HEK293 (cell line): ENCODE measurements around the gene C6orf89.

ENCODE experiments used
- CTCF ChIA-PET: fragments of 350-600 bp; formaldehyde crosslinking; extraction: SDS; loops from one replicate; lab custom pipeline; 2021; ENCODE audit warnings: antibody characterized with exemption; lab: Yijun Ruan, JAX
- POLR2A ChIA-PET: fragments of 300-600 bp; formaldehyde crosslinking; extraction: SDS; loops from one replicate; lab custom pipeline; 2020; ENCODE audit warnings: antibody characterized with exemption, inconsistent platforms; lab: Yijun Ruan, JAX
- H3K27ac ChIP-seq: fragments of 200-500 bp; sonication (Bioruptor generic); 2 replicates; pipeline ENCODE4 v1.5.1; 2014; ENCODE audit warnings: low read depth, low read length, control low read depth, inconsistent platforms; ENCODE audit errors: extremely low read depth
- H3K36me3 ChIP-seq, 2 experiments: fragments of 200-500 bp in 1 of 2; sonication (Bioruptor generic) in 1 of 2; 1 replicate in 1 of 2; 2 replicates in 1 of 2; pipeline ENCODE4 v1.5.1; 2014 to 2017; ENCODE audit warnings: inconsistent platforms in 2 of 2, low read length in 2 of 2; ENCODE audit not compliant: control insufficient read depth in 2 of 2, insufficient read depth in 1 of 2
- H3K4me1 ChIP-seq: fragments of 200-500 bp; sonication (Bioruptor generic); 2 replicates; pipeline ENCODE4 v1.5.1; 2014; ENCODE audit warnings: mild to moderate bottlenecking, low read length, inconsistent platforms; ENCODE audit not compliant: control insufficient read depth, insufficient read depth
- H3K4me3 ChIP-seq: 2 replicates; pipeline ENCODE4 v1.5.1; 2011; ENCODE audit warnings: low read depth, mild to moderate bottlenecking, control low read depth, low read length, moderate library complexity
- H3K9me3 ChIP-seq: fragments of 200-500 bp; sonication (Bioruptor generic); 2 replicates; pipeline ENCODE4 v1.5.1; 2014; ENCODE audit warnings: low read depth, low read length, inconsistent platforms; ENCODE audit not compliant: control insufficient read depth, insufficient read depth
- EGR2 ChIP-seq: fragments of 450-650 bp; formaldehyde crosslinking; IDR thresholded peaks from 2 replicates; pipeline ENCODE4 v1.5.1; 2016; ENCODE audit warnings: low read depth, missing biosample characterization, missing genetic modification characterization
- KLF1 ChIP-seq: fragments of 450-650 bp; formaldehyde crosslinking; IDR thresholded peaks from 2 replicates; pipeline ENCODE4 v1.5.1; 2016; ENCODE audit warnings: missing biosample characterization, missing genetic modification characterization
- KLF9 ChIP-seq: fragments of 450-650 bp; formaldehyde crosslinking; IDR thresholded peaks from 2 replicates; pipeline ENCODE4 v1.5.1; 2016; ENCODE audit warnings: missing biosample characterization, missing genetic modification characterization, low read depth
- OSR2 ChIP-seq: fragments of 450-650 bp; formaldehyde crosslinking; IDR thresholded peaks from 2 replicates; pipeline ENCODE4 v1.5.1; 2016; ENCODE audit warnings: missing biosample characterization, missing genetic modification characterization
- ZBTB8A ChIP-seq: fragments of 450-650 bp; formaldehyde crosslinking; IDR thresholded peaks from 2 replicates; pipeline ENCODE4 v1.5.1; 2016; ENCODE audit warnings: missing biosample characterization, missing genetic modification characterization
- ZFHX2 ChIP-seq: fragments of 450-650 bp; formaldehyde crosslinking; conservative IDR thresholded peaks from 2 replicates; pipeline ENCODE4 v1.5.1; 2016; ENCODE audit warnings: missing biosample characterization, missing genetic modification characterization
- ZNF132 ChIP-seq: fragments of 450-650 bp; formaldehyde crosslinking; IDR thresholded peaks from 2 replicates; pipeline ENCODE4 v1.5.1; 2017; ENCODE audit warnings: missing biosample characterization, missing genetic modification characterization, borderline replicate concordance
- ZNF239 ChIP-seq: fragments of 450-650 bp; formaldehyde crosslinking; IDR thresholded peaks from 2 replicates; pipeline ENCODE4 v1.5.1; 2016; ENCODE audit warnings: missing biosample characterization, missing genetic modification characterization
- ZNF335 ChIP-seq: fragments of 450-650 bp; formaldehyde crosslinking; conservative IDR thresholded peaks from 2 replicates; pipeline ENCODE4 v1.5.1; 2016; ENCODE audit warnings: missing biosample characterization, missing genetic modification characterization
- ZNF366 ChIP-seq: fragments of 450-650 bp; formaldehyde crosslinking; conservative IDR thresholded peaks from 2 replicates; pipeline ENCODE4 v1.5.1; 2016; ENCODE audit warnings: missing biosample characterization, missing genetic modification characterization
- ZNF37A ChIP-seq: fragments of 450-650 bp; IDR thresholded peaks from 2 replicates; pipeline ENCODE4 v1.5.1; 2018; ENCODE audit warnings: missing biosample characterization, missing genetic modification characterization
- ZNF404 ChIP-seq: fragments of 450-650 bp; formaldehyde crosslinking; IDR thresholded peaks from 2 replicates; pipeline ENCODE4 v1.5.1; 2017; ENCODE audit warnings: missing biosample characterization, missing genetic modification characterization
- ZNF654 ChIP-seq: fragments of 450-650 bp; formaldehyde crosslinking; IDR thresholded peaks from 2 replicates; pipeline ENCODE4 v1.5.1; 2016; ENCODE audit warnings: low read depth, missing biosample characterization, missing genetic modification characterization
- ZNF664 ChIP-seq: fragments of 450-650 bp; formaldehyde crosslinking; IDR thresholded peaks from 2 replicates; pipeline ENCODE4 v1.5.1; 2016; ENCODE audit warnings: missing biosample characterization, missing genetic modification characterization
- ZNF768 ChIP-seq: fragments of 450-650 bp; formaldehyde crosslinking; IDR thresholded peaks from 2 replicates; pipeline ENCODE4 v1.5.1; 2018; ENCODE audit warnings: missing biosample characterization, mild to moderate bottlenecking, missing genetic modification characterization
- TF ChIP-seq, protein P1 (sequence below): fragments of 450-650 bp; formaldehyde crosslinking; IDR thresholded peaks from 2 replicates; pipeline ENCODE4 v1.5.1; 2016; ENCODE audit warnings: missing biosample characterization, missing genetic modification characterization
- TF ChIP-seq, protein P2 (sequence below): fragments of 450-650 bp; formaldehyde crosslinking; IDR thresholded peaks from 2 replicates; pipeline ENCODE4 v1.5.1; 2017; ENCODE audit warnings: missing biosample characterization, missing genetic modification characterization
- TF ChIP-seq, protein P3 (sequence below): fragments of 450-650 bp; formaldehyde crosslinking; IDR thresholded peaks from 2 replicates; pipeline ENCODE4 v1.5.1; 2016; ENCODE audit warnings: missing biosample characterization, missing genetic modification characterization
- TF ChIP-seq, protein P4 (sequence below): fragments of 450-650 bp; formaldehyde crosslinking; IDR thresholded peaks from 2 replicates; pipeline ENCODE4 v1.5.1; 2016; ENCODE audit warnings: missing biosample characterization, missing genetic modification characterization
- TF ChIP-seq, protein P5 (sequence below): fragments of 450-650 bp; formaldehyde crosslinking; IDR thresholded peaks from 2 replicates; pipeline ENCODE4 v1.5.1; 2017; ENCODE audit warnings: missing biosample characterization, missing genetic modification characterization
- TF ChIP-seq, protein P6 (sequence below): fragments of 450-650 bp; IDR thresholded peaks from 2 replicates; pipeline ENCODE4 v1.5.1; 2018; ENCODE audit warnings: missing biosample characterization, missing genetic modification characterization

Gene C6orf89

DNA sequence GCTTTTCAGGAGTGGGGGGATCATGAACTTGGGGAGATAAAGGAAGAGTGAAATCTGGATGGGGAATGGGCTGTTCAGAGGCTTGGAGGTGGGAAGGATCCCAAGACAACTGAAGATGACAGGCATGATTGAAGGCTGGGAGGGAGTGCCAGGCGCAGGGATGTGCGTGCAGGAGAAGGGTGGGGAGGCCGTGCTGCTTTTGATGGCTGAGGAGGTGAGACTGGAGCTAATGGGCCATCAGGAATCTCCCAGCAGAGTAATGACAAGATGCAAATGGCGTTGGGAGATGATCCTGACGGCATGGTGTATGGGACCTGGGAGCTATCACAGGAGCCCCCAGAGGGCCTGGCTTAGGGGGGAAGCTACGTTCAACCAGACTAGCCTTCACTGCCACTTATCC is 48.1 kb upstream of the C6orf89 start (continued):
- TF ChIP-seq, protein P1, sequence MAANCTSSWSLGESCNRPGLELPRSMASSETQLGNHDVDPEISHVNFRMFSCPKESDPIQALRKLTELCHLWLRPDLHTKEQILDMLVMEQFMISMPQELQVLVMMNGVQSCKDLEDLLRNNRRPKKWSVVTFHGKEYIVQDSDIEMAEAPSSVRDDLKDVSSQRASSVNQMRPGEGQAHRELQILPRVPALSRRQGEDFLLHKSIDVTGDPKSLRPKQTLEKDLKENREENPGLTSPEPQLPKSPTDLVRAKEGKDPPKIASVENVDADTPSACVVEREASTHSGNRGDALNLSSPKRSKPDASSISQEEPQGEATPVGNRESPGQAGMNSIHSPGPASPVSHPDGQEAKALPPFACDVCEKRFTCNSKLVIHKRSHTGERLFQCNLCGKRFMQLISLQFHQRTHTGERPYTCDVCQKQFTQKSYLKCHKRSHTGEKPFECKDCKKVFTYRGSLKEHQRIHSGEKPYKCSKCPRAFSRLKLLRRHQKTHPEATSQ (tag by site-specific recombination) = no peak

DNA sequence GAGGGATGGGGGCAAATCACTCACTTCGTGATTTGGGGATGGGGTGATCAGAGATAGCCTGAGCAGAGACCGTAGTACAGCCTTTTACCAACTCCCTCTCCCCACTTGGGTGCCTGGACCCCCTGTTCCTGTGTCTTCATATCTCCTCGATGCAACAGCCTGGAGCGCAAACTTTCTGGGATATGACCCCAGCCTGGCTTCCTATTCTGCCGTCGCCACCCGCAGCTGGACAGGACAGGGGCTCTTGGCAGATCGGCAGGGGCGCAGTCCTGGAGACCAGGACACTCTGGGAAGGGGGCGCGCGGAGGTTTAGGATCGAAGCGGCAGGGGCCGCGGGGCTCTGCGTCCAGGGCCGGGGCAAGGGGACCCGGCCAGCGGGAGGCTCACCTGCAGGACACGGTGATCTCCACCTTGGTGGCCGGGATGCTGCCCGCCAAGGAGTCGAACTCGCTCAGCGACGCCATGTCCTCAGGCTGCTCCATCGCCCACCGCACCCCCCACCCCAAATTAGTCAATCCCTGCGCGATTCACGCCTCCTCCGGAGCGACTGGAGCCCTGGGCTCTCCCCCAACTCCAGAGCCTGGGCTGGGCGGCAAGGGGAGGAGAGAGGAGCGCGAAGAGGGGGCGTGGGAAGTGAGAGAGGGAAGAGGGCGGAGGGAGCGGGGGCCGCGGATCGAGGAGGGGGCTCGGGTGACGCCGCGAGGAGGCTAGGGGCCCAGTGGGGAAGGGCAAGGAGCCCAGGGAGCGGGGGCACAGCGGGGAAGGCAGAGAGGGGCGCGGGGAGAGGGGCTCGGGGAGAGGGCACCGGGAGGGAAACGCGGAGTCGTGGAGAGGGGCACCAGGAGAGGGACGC is 46.6 kb upstream of the C6orf89 start, which contains the start of gene CPNE5:
Gene CPNE5 (minus strand): TSS at position 549 of the 853 bp plus-strand sequence. CDS start 67 bp downstream, at position 482.
- Histone ChIP-seq H3K36me3 (no peaks in the 10 kb centered on the region), H3K4me3 (peak within 1 kb of the TSS; percentile 46), H3K27ac (no peak within 1 kb of the TSS), H3K9me3 (no peaks in the 10 kb centered on the region), H3K4me1 (no peaks in the 10 kb centered on the region)
- ChIA-PET POLR2A (no interaction called here), CTCF (no interaction called here)
- TF ChIP-seq, protein P2, sequence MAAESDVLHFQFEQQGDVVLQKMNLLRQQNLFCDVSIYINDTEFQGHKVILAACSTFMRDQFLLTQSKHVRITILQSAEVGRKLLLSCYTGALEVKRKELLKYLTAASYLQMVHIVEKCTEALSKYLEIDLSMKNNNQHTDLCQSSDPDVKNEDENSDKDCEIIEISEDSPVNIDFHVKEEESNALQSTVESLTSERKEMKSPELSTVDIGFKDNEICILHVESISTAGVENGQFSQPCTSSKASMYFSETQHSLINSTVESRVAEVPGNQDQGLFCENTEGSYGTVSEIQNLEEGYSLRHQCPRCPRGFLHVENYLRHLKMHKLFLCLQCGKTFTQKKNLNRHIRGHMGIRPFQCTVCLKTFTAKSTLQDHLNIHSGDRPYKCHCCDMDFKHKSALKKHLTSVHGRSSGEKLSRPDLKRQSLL (tag by site-specific recombination) = peak; percentile 59; the same call in 1 of the 2 replicates
- TF ChIP-seq ZNF768 (tag by site-specific recombination) (no peak), ZNF664 (tag by site-specific recombination) (no peak), EGR2 (tag by site-specific recombination) (peak; percentile 93), ZNF239 (tag by site-specific recombination) (no peak), ZNF37A (tag by site-specific recombination) (no peak), ZNF335 (tag by site-specific recombination) (peak; percentile 27; the same call in 1 of the 2 replicates), ZNF366 (tag by site-specific recombination) (0 out of 2 replicates have a peak, but pooled peaks have one; percentile 17), ZNF404 (tag by site-specific recombination) (no peak), ZFHX2 (tag by site-specific recombination) (peak; percentile 96), ZNF654 (tag by site-specific recombination) (no peak), ZBTB8A (peak; percentile 54; the same call in 1 of the 2 replicates), KLF1 (tag by site-specific recombination) (peak; percentile 39; the same call in 1 of the 2 replicates), KLF9 (tag by site-specific recombination) (peak; percentile 58), ZNF132 (tag by site-specific recombination) (no peak), OSR2 (tag by site-specific recombination) (no peak)
- TF ChIP-seq, protein P3, sequence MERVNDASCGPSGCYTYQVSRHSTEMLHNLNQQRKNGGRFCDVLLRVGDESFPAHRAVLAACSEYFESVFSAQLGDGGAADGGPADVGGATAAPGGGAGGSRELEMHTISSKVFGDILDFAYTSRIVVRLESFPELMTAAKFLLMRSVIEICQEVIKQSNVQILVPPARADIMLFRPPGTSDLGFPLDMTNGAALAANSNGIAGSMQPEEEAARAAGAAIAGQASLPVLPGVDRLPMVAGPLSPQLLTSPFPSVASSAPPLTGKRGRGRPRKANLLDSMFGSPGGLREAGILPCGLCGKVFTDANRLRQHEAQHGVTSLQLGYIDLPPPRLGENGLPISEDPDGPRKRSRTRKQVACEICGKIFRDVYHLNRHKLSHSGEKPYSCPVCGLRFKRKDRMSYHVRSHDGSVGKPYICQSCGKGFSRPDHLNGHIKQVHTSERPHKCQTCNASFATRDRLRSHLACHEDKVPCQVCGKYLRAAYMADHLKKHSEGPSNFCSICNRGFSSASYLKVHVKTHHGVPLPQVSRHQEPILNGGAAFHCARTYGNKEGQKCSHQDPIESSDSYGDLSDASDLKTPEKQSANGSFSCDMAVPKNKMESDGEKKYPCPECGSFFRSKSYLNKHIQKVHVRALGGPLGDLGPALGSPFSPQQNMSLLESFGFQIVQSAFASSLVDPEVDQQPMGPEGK = peak; percentile 66
- TF ChIP-seq, protein P4, sequence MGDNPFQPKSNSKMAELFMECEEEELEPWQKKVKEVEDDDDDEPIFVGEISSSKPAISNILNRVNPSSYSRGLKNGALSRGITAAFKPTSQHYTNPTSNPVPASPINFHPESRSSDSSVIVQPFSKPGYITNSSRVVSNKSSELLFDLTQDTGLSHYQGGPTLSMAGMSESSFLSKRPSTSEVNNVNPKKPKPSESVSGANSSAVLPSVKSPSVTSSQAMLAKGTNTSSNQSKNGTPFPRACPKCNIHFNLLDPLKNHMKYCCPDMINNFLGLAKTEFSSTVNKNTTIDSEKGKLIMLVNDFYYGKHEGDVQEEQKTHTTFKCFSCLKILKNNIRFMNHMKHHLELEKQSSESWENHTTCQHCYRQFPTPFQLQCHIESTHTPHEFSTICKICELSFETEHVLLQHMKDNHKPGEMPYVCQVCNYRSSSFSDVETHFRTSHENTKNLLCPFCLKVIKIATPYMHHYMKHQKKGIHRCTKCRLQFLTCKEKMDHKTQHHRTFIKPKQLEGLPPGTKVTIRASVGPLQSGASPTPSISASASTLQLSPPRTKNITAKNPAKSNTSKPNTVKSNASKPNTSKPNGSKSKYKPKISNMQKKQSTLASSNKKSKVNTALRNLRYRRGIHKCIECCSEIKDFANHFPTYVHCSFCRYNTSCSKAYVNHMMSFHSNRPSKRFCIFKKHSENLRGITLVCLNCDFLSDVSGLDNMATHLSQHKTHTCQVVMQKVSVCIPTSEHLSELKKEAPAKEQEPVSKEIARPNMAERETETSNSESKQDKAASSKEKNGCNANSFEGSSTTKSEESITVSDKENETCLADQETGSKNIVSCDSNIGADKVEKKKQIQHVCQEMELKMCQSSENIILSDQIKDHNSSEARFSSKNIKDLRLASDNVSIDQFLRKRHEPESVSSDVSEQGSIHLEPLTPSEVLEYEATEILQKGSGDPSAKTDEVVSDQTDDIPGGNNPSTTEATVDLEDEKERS (tag by site-specific recombination) = no peak
- TF ChIP-seq, protein P5, sequence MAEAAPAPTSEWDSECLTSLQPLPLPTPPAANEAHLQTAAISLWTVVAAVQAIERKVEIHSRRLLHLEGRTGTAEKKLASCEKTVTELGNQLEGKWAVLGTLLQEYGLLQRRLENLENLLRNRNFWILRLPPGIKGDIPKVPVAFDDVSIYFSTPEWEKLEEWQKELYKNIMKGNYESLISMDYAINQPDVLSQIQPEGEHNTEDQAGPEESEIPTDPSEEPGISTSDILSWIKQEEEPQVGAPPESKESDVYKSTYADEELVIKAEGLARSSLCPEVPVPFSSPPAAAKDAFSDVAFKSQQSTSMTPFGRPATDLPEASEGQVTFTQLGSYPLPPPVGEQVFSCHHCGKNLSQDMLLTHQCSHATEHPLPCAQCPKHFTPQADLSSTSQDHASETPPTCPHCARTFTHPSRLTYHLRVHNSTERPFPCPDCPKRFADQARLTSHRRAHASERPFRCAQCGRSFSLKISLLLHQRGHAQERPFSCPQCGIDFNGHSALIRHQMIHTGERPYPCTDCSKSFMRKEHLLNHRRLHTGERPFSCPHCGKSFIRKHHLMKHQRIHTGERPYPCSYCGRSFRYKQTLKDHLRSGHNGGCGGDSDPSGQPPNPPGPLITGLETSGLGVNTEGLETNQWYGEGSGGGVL (tag by site-specific recombination) = peak; percentile 96
- TF ChIP-seq, protein P6, sequence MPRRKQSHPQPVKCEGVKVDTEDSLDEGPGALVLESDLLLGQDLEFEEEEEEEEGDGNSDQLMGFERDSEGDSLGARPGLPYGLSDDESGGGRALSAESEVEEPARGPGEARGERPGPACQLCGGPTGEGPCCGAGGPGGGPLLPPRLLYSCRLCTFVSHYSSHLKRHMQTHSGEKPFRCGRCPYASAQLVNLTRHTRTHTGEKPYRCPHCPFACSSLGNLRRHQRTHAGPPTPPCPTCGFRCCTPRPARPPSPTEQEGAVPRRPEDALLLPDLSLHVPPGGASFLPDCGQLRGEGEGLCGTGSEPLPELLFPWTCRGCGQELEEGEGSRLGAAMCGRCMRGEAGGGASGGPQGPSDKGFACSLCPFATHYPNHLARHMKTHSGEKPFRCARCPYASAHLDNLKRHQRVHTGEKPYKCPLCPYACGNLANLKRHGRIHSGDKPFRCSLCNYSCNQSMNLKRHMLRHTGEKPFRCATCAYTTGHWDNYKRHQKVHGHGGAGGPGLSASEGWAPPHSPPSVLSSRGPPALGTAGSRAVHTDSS = no peak
